HG03575 (cell line): ENCODE results near the gene SMG9.

Source experiments
- ATAC-seq: cut with Tn5 transposase; IDR thresholded peaks from one replicate; pipeline ENCODE4 v1.9.1; 2021; ENCODE audit not compliant: unreplicated experiment, insufficient number of reproducible peaks, low FRiP score; ENCODE audit errors: extremely low read depth

Gene SMG9

DNA sequence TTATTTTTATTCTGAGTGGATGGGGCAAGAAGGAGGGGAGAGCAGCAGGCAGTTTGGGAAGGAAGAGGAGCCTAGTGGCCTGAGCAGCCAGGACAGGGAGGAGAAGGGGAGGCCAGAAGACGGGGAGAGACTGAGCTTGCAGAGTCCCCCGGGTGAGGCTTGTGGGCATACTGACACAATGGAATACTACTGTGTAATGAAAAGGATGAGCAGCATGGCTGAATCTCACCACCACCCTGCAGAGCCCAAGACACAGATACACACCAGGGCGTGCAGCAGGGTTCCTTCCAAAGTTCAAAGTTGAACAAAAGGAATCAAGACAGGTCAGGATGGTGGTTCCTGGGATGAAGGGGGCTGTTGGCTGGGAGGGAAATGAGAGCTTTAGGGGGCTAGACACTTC lies 8.1 kb upstream of the SMG9 start:
- ATAC-seq: no peak

DNA sequence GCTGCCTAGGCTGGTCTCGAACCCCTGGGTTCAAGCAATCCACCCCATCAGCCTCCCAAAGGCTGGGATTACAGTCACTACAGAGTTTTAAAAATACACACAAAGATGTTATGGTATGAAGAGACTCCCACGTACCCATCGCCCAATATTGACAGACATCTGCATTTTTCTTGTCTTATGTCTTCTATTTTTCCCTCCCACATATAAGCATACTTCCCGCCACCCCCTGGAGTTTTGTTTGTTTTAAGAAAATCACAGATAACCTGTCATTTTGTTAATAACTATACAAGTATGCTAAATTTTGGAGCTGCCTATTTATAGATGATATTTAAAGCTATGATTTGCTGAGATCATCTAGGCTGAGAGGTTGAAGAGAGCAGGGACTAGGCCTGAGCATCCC lies 6.2 kb upstream of the SMG9 start:
- ATAC-seq: no peak

DNA sequence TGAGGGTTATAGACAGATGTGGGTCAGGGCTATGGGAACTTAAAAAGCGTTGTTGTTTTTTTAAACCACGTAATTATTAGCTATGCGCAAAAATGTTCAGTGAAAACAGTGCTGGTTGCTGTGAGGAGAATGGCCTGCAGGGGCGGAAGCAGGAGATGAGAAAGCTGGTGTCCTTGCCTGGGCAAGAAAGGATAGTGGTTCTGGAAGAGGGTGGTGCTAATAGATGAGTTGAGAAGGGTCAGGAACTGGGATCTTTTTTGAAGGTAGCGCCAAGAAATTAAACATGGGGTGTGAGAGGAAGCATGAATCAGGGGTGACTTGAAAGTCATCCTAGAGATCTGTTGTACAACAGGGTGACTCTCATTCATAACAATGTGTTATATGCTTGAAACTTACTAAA lies 4.8 kb upstream of the SMG9 start:
- no peak for ATAC-seq

DNA sequence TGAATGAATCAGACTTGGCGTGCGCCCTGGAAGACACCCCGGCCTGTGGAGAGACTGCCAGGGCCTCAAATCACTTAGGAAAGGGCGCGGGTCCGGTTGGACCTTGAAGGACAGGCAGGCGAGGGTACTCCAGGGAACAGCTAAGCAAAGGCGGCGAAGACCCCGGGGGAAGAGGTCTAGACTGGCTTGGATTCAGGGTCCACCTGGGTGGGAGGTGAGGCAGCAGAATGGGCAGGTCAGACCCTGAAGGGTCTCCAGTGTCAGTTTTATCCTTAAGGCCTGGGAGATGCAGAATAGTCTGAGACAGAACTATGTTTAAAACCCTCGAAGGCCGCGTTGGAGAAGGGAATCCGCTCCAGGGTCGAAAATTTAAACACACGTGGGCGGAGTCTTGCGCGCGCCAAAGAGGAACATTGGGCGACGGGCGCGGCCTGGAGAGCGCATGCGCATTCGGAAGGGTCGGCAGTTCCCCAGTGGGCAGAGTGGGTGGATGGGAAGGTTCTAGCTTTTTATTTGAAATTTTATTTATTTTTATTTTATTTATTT lies 567 bp upstream of the SMG9 start:
- ATAC-seq: no peak

DNA sequence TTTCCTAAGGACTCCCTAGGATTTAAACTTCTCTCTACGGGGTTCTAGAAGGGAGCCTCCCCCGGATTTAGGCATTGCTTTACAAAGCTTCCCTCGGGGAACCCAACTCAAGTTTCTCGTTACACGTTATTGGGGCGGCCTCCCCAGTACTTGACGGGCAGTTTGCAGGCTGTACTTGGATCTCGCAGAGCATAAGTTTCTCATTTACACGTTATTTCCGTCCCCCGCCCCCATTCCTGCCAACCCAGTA lies 584 bp downstream of the SMG9 start:
- ATAC-seq: no peak

DNA sequence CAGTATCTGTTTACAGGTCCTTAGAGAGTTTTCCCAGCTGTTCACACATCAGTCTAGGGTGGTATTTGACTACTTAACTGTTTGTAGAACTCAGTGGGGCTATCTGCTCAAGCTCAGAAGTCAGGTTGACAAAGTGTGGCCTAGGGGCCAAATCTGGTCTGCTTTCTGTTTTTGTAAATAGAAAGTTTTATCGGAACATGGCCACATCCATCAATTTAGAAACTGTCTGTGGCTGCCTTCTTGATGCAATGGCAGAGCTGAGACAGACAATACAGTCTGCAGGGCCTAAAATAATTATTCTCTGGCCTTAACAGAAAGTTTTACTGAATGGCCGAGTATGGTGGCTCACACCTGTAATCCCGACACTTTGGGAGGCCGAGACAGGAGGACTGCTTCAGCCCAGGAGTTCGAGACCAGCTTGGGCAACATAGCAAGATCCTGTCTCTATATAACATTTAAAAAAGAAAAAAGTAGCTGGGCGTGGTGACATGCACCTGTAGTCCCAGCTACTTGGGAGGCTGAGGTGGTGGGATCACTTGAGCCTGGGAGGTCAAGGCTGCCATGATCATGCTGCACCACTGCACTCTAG lies 2.4 kb downstream of the SMG9 start:
- ATAC-seq: no peak

DNA sequence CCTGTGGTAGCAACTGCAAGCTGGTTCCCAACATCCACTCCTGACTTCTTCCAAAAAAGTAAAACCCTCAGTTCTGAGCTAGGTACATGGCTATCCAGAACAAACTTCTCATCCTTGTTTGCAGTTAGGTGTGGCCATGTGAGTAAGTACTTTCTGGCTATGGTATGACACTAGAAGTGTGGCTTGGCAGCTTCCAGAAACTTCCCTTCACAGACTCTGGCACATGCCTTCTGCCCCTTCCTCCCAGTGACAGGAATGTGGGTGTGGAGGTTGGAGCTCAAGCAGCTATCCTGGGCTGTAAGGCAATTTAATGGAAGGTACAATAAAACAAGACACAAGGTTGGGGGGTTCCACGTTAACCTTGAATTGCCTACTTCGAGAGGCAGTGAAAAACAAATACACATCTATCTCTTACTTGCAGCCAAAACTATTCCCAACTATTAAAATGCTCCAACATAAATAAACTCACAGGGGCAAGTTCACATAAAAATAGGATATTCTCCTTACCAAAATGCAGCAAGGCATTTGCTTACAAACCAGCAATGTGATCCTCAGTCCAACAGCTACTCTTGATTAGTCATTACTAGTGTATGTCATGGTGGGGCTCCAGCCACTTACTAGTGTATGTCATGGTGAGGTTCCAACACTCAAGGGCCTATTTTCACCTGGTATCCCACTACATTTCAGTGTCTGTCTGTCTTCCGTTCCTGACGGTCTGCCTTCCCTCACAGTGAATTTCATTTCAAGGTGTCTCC lies 3.1 kb downstream of the SMG9 start:
- ATAC-seq: no peak

DNA sequence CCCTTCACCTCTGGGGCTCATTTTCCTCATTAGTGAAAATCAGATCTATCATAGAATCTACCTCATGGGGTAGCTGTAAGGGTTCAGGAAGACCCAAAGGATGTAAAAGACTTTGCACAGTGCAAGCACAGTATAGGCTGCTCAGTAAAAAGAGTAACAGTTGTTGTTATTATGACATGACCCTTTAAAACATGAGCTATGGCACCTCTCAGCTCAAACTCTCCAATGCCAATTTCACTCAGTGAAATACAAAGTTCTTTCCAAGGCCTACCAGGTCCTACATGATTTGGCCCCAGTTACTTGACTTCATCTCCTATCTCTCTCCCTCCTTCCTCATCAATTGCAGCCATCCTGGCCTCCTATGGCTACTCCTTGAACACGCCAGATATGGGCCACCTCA lies 4.9 kb downstream of the SMG9 start:
- ATAC-seq: no peak

DNA sequence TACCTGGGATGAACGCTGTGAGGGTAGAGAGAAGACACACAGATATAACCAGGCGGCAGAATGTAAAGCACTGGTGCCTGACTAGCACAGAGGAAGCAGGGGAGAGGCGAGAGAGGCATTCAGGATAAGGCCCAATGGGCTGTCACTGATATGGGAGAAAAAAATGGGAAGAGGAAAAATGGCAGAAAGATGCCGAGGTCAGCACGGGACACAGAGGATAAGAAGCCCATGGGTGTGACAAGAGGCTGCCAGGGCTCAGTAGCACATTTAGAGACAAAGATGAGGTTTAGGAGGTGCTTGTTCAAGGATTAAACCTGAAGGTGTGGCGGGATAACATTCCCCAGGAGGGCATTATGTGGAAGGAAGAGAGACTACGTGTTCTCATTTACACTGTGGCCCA lies 5.6 kb downstream of the SMG9 start:
- ATAC-seq: no peak

DNA sequence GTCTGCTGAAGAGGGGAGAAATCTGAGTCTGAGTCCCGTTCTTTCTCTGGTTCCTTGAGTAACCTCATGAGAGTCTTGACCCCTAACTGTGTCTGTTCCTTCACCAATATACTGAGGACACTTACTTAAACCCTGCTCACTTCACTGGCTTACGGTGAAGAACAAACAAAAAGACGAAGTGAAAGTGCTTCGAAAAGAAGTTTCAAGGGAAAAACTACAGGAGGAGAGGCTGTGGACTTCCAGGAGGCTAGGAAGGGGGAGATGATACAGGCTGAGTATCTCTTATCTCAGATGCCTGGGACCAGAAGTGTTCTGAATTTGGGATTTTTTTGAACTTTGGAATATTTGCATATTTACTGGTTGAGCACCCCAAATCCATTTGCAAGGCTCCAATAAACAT lies 6.1 kb downstream of the SMG9 start:
- ATAC-seq: no peak

DNA sequence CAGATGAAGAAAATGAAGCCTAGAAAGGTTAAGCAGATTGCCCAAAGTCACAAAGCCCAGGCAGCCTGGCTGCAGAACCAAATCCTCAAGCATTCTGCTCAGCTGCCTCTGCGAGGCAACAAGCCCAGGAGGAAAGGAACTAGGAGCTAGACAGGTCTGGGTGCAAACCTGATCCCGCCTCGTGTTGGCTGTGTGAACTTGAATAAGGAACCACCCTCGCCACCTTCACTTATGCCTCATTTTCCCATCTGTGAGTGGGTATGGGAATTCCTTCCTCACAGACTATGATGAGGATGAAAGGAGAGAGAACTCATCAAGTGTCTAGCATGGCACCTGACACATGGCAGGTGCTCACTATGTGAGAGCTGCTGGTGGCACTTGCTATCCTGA lies 6.6 kb downstream of the SMG9 start:
- ATAC-seq: no peak

DNA sequence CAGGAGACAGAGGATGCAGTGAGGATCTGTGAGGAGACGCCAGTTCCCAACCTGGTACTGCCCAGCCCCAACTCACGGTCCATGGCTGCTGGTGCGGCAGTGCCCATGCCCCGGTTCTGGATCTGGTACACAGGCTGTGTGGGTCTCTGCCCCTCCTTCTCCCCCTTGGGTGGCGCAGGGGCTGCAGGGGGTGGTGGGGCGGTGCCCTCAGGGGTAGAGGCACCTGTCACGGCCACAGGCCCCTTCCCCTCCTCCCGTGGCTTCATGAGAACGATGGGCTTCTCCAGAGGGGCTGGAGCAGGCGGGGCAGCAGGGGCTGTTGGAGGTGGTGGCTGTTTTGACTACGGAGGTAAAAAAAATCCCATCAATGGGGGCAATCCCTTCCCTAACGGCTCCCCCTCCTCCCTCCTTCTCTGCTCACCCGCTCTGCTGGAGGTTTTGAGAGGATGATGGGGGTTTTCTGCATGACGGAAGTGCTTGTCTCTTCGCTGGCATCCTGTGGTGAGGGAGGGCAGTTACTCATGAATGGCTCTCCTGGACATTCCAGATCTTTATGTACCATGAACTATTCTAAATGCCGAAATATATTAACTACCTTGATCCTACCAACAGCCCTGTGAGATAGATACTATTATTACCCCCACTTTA lies 7.1 kb downstream of the SMG9 start:
- no peak for ATAC-seq

DNA sequence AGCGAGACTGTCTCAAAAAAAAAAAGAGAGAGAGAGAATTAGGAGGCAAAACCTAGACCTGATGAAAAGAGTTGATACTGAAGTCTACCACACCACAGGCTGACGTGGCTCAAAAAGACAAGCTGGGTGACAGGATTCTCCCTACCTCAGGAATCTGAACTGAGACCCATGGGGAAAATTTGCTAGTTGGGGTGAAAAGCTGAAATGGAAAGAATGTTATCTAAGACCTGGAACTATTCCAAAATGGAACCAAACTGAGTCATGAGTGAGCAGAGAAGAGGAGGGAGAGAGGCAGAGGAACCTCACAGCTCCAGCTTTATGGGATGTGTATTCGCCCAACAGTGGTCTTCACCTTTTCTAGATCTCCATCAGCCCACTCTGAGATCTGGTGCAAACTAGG lies 11.7 kb downstream of the SMG9 start:
- no peak for ATAC-seq

DNA sequence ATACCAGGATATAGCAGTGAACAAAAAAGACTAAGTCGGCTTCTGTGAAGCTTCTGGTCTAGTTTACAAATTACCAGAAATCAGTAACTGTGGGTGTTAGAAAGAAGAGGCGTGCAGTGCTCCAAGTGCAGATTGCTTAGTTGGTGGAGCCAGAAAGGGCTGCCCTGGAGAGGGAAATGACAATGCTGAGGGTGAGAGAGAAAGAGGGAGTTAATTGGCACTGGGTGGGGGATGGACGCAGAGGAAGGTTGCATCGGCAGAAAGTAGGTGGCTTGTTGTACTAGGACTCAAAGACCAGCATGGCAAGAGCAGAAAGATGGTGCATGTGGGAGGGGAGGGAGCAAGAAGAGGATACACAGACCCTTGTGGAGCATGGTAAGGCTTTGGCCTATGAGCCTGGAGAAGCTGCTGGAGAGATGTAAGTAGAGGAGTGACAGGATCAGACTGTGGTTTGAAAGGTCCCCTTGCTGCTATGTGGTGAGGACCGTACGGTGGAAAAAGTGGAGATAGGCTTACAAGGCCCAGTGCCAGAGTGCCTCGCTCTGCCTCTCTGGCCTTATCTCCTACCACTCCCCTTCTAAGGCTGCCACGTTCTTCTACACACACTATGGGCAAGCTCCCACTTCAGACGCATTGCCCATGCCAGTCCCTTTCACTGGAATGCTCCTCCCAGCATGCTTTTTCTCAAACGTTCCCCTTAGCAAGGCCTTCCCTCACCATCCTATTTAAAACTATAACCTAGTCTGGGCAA lies 13.5 kb downstream of the SMG9 start:
- ATAC-seq: no peak

DNA sequence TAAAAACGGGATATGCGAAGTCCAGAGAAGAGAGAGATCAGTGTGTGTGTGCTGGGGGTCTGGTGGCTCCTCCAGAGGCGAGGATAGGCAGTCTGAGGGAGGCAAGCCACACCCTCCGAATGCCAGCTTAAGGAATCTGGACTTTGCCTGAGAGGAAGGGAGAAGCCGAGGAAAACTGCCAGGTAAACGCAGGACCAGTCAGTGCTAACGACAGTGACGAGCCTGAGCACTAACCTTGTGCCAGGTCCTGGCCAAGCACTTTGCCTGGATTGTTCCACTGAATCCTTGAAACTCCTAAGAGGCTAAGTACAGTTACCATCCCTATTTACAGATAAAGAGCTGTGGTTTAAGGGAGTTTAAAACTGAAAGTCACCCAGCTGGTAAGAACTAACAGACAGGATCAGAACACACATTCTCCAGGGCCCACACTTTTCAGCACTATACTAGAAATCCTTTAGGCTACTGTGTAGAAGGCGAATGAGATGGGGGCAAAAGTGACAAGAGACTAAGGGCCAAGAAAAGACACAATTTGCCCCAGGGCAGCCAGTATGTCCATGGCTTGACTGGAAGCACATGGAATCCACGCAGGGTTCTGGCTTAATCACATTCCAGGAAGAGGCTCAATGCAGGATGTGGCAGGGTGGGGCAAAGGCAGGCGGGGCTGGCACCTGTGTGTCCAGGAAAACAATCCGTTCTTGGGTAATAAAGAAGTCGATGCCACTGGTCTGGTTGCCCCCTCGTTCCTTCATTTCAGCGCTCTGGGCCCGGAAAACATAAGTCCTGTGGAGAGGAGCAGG lies 15.1 kb downstream of the SMG9 start:
- no peak for ATAC-seq

DNA sequence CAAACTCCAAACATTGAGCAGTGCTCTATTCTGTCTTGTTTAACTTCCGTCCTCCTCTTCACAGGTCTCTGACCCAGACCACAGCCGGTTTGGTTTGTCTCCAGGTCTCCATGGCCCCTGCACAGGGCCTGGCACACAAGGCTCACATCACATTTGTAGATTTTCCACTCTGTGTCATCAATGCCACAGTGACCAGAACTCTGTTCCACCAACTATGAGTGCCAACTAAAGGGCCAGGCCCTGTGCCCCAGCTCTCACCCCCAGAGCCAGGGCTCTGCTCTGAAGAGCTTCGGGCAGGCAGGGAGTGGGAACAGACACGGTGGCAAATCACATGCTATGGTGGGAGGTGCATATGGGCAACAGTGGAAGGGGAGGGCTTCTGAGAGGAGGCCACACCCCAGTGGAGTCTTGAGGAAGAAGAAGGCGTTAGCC lies 16.0 kb downstream of the SMG9 start:
- ATAC-seq: no peak

DNA sequence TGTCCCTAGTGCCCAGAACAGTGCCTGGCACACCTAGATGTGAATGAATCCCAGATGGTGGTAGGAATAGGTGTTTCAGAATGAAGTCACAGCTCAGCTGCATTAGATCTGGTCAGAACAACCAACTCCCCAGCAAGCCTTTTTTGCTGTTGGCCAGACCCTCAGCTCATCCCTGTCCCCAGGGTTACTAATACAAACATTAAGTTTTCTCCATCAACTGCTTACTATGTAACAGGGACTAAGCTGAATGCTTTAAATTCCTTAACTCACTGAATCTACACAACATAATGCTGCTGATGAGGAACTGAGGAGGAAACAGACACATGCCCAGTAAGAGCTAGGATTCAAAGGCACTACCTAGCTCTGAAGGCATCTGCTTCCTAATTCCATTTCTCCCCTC lies 18.8 kb downstream of the SMG9 start:
- ATAC-seq: no peak

DNA sequence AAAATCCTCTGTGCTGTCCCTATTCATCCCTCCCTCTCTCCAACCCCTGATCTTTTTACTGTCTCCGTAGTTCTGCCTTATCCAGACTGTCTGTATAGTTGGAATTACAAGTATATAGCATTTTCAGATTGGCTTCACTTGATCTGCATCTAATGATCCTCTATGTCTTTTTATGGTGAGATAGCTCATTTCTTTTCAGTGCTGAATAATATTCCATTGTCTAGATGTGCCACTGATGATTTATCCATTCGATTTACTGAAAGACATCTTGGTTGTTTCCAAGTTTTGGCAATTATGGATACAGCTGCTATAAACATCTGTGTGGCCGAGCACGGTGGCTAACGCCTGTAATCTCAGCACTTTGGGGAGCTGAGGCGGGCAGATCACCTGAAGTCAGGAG lies 19.7 kb downstream of the SMG9 start:
- no peak for ATAC-seq

DNA sequence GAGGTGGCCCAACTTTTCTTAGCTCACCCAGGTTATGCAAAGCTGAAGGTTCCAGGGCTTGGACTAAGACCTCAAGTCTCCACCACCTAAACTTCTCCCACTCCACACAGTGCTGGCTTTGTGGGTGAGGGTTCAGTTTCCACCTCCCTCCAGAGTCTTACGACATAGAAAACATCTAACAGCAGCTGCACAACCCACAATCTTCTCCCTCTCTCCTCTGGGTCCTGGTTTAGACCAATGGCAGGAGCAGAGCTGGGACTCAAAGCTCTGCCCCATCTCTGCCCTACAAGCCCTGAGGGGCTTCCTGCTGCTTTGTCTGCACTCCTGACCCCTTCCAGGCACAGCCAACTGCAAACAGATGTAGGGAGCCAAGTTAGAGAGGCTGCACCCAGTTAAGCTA lies 22.9 kb downstream of the SMG9 start:
- ATAC-seq: no peak
